RCC 7860 (cell line): ENCODE measurements around the gene GARIN6.
"Not testable (repeated sequence)": the region's sequence is repeated elsewhere in the genome, so short reads cannot be mapped to it uniquely, and the experiment has no call there.

Source experiments
- DNase-seq: peaks from one replicate; pipeline ENCODE4 v3.0.0-alpha.2; 2015; ENCODE audit warnings: low spot score
- FAIRE-seq: peaks from 2 replicates; lab custom pipeline; 2012; peaks lifted over from hg19 to GRCh38; lab: Jason Lieb, UNC

Gene GARIN6

DNA sequence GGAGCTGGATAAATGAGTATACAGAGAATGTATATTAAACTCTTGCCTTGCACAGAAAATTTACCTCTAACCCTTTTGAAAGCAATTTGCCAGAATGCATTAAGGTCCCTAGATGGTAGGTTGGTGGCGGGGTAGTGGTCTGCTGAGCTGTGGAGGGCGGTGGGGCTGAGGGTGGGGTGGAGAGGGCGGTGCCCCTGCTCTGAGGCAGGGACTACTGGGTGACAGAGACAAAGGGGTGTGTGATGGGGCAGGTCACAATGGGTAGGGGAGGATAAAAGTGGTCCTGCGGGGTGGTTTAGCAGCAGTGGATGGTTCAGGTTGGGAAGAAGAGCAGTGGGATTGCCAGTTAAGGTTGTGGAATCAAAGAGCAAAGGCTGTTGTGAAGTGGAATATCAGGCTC lies at the start of gene GARIN6:
GARIN6 (plus strand) TSS at position 301 of the 400 bp plus-strand sequence. CDS start 422 bp downstream, outside the sequence.
- FAIRE-seq = no peak
- no peak for DNase-seq

DNA sequence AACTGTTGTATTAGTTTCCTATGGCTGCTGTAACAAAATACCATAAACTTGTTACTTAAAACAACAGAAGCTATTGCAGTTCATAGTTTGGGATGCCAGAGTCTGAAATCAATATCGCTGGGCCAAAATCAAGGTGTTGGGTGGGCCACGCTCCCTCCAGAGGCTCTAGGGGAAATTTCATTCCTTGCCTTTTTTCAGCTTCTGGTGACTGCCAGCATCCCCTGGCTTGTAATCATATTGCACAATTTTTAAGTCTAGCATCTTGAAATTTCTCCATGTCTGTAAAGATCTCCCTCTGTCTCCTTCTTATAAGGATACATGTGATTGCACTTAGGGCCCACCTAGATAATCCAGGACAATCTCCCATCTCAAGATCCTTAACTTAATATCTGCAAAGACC lies 48.8 kb upstream of the GARIN6 start:
- no peak for DNase-seq
- FAIRE-seq = no peak

DNA sequence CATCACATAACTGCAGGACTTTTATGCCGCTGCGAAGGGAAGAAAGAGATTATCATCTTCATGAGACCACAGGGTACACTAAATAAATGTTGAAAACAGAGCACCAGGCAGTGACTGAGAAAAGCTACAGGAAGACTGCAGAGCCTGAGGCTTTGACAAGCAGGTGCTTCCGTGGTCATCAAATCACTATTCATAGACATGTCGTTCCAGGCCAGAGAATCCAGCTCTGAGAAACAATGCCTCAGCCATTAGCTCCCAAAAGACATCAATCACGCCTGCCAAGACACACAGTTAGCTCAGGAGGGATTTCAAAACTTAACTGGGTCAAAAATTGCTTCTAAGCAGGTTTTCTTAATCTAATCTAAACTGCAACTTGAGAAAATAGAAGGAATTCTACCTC lies 47.2 kb upstream of the GARIN6 start:
- DNase-seq = no peak

GRCh38 chr12:99609455-99610181 lies 37.9 kb upstream of the GARIN6 start:
- DNase-seq (no peak), FAIRE-seq (no peak)

More for the DNA sequence above, 47.2 kb upstream of the GARIN6 start:
- FAIRE-seq = no peak

DNA sequence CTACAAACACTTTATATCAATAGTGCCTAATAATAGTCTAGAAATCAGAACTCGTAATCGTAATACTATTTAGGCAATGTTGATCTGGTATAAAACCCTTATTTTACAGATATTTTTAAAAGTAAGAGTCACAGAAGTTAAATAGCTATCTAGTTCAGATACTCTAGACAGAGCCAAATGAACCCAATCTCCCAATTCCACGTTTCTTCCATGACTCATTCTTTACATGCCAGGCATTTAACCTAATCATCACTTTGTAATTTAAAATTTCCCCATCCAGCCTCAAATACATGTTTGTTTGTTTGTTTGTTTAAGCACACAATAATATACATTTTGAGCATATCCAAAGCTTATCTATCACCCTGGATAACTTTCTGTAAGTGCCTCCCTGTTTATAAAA lies 36.4 kb upstream of the GARIN6 start:
- FAIRE-seq (no peak), DNase-seq (no peak)

DNA sequence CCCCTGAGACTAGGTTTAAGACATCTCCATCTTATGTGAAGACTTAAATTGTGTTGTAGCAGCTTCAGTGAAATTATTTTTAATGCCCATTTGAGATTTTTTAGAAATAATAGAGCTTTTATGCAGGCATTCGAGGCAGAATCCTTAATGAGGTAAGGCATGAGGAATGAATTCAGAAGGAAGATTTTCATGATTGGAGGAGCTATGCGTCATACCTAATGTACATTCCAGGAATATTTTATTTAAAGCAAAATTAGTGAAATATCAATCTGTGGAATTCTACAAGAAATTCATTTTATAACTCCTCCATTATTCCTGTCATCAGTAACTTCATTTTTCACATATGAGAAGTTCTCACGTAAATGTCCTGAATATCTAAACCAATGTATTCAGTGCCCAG lies 36.0 kb upstream of the GARIN6 start:
- no peak for FAIRE-seq
- DNase-seq = no peak

DNA sequence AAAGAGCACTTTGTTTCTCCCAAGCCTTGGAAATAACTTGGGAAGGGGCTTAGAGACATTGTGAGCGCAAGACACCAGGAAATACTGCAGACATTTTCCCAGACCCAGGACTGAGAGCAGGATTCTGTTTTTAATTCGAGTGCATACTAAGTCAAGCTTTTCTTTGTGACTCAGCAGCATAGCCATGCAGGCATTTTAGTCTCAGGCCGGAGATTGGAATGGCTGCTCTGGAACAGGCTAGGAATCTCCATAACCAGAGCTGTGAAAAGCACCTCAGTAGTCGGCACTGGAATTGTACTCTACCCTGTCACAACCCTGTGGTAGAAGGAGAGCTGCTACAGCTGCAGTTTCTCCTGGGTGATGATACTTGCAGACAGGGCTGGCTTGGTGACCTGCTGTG lies 28.9 kb upstream of the GARIN6 start:
- DNase-seq = no peak
- no peak for FAIRE-seq

GRCh38 chr12:99619389-99620158 lies 28.0 kb upstream of the GARIN6 start:
- DNase-seq = peak; percentile 11

DNA sequence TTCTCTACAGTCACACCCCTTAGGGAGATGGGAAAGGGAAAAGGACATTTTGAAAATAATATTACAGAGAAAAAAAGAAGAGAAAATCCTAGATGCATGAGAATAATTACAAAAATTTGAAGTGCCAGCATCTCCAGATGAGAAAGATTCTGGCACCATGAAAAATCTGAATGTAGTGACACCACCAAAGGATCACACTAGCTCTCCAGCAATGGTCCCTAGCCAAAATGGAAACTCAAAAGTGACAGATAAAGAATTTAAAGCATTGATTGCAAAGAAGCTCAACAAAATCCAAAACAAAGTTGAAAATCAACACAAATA lies 27.4 kb upstream of the GARIN6 start:
- no peak for DNase-seq
- no peak for FAIRE-seq

More at GRCh38 chr12:99619389-99620158, 28.0 kb upstream of the GARIN6 start:
- FAIRE-seq = no peak

DNA sequence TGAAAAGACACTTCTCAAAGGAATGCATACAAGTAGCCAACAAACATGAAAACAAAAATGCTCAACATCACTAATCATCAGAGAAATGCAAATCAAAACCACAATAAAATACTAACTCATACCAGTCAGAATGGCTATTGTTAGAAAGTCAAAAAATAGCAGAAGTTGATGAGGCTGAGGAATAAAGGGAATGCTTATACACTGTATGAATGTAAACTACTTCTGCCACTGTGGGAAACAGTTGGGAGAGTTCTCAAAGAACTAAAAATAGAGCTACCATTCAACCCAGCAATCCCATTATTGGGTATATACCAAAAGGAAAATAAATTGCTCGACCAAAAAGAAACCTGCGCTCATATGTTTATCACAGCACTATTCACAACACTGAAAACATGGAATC lies 23.0 kb upstream of the GARIN6 start:
- not testable (repeated sequence) for DNase-seq, FAIRE-seq

- no peak for DNase-seq
- FAIRE-seq = no peak
Measured at GRCh38 chr12:99627459-99627858, 20.1 kb upstream of the GARIN6 start.

- DNase-seq (no peak), FAIRE-seq (no peak)
Measured at GRCh38 chr12:99644629-99645028, 2.9 kb upstream of the GARIN6 start.

DNA sequence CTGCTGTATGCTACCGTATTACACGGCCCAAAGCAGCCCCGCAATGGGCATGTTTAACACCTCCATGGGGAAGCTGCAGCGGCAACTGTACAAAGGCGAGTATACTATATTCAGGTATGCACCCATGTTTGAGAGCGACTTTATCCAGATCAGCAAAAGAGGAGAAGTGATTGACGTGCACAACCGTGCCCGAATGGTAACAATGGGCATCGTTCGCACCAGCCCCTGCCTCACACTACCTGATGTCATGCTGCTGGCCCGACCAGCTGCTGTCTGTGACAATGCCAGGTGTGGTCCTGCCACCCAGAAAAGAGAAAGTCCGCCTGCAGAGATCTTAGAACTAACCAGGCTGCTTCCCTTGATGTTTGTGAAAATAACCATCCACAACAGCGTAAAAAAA lies 630 bp downstream of the GARIN6 start:
- DNase-seq (no peak), FAIRE-seq (no peak)

DNA sequence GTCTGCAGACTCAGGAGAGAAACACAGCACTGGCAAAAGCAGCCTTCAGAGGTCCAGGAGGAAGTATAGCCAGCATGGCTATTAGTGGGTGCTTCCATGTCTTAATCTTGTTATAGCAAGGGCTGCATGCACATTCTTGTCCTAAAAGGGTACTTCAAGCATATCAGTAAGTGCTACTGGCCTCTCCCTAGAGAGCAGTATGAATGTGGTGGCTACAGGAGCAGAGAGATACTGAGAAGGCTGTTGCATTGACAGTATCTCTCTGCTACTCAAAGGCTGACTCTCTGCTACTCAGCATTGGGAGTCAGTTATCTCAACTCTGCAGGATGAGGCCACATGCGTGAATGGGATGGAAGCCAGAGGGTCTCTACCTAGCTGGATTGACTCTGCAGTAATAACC lies 2.0 kb downstream of the GARIN6 start:
- FAIRE-seq (no peak), DNase-seq (no peak)

GRCh38 chr12:99658671-99659349 lies 11.3 kb downstream of the GARIN6 start:
- FAIRE-seq = no peak
- no peak for DNase-seq

- DNase-seq (no peak), FAIRE-seq (no peak)
Measured at GRCh38 chr12:99670635-99671034, 23.1 kb downstream of the GARIN6 start.

GRCh38 chr12:99680276-99680675 lies 32.7 kb downstream of the GARIN6 start:
- DNase-seq (no peak), FAIRE-seq (no peak)

DNA sequence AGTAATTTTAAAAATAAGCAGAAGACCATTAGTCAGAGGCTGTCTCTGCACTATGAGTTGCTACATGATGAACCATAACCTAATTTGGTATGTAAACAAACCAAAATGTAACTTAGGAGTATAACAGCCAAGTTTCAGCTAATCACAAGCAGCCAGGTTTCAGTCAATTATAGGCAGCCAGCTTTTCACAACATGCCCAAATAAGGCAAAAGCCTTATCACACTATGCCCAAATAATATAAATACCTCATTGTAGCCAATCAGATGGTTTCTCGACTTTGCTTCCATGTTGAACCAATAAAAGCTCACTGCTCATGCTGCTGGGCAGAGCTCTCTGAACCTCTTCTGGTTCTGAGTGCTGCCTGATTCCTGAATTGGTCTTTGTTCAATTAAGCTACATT lies 38.6 kb downstream of the GARIN6 start:
- no peak for DNase-seq
- no peak for FAIRE-seq

DNA sequence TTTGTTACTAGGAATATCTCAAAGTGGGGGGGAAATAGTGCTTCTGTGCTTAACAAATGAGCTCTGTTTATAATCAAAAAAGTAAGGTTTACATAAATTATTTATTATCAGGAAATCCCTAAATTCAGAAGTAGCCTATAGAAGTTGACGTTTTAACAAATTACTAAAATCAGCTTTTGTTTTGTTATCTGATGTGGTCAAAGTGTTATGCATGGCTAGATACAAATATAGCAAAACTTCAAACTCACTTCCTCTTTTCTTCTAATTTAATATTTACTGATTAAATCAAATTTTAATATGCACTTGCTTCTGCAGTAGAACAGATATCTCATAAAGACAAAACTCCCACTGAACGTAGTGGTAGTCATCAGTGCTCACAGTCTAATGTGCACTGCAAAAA lies 47.5 kb downstream of the GARIN6 start:
- no peak for FAIRE-seq
- no peak for DNase-seq
